Liver (tissue), 9 donors: ENCODE measurements around the gene PGM1. TPM values are rescaled to one million over a fixed set of nuclear protein-coding genes. Genes with fewer than 3 reads are reported as not detected.

Source experiments
- DNase-seq: peaks from one replicate; pipeline ENCODE4 v3.0.0-alpha.2; 2017; ENCODE audit warnings: low spot score
- H3K27ac ChIP-seq, 2 donors: one replicate each; pipeline ENCODE4 v1.7.0; 2013; ENCODE audit warnings: inconsistent platforms in 2 of 2, low read length in 2 of 2, control low read depth in 1 of 2, low read depth in 1 of 2, mild to moderate bottlenecking in 1 of 2
- H3K27me3 ChIP-seq, 4 donors: one replicate each; pipeline versions ENCODE4 v1.6.1 to v1.7.0; 2013; ENCODE audit warnings: low read length in 3 of 4, inconsistent platforms in 1 of 4, mild to moderate bottlenecking in 1 of 4, moderate library complexity in 1 of 4; ENCODE audit not compliant: control insufficient read depth in 4 of 4, insufficient read depth in 4 of 4
- H3K36me3 ChIP-seq, 4 donors: one replicate each; pipeline versions ENCODE4 v1.6.1 to v1.7.0; 2013; ENCODE audit warnings: low read length in 3 of 4, mild to moderate bottlenecking in 3 of 4, low read depth in 1 of 4, moderate library complexity in 1 of 4; ENCODE audit not compliant: control insufficient read depth in 4 of 4, insufficient read depth in 3 of 4
- H3K4me1 ChIP-seq, 4 donors: one replicate each; pipeline versions ENCODE4 v1.6.1 to v1.7.0; 2013; ENCODE audit warnings: low read length in 3 of 4, mild to moderate bottlenecking in 3 of 4, moderate library complexity in 1 of 4; ENCODE audit not compliant: control insufficient read depth in 4 of 4, insufficient read depth in 4 of 4
- H3K4me3 ChIP-seq, 3 donors: one replicate each; pipeline versions ENCODE4 v1.6.1 to v1.7.0; 2013; ENCODE audit warnings: low read length in 3 of 3, control low read depth in 1 of 3, low read depth in 1 of 3, mild to moderate bottlenecking in 1 of 3
- H3K9ac ChIP-seq, 2 donors: one replicate each; pipeline ENCODE4 v1.7.0; 2013; ENCODE audit warnings: low read length in 2 of 2, mild to moderate bottlenecking in 2 of 2, moderate library complexity in 2 of 2, control low read depth in 1 of 2, low read depth in 1 of 2
- H3K9me3 ChIP-seq, 4 donors: one replicate each; pipeline versions ENCODE4 v1.6.1 to v1.7.0; 2013; ENCODE audit warnings: low read length in 3 of 4; ENCODE audit not compliant: control insufficient read depth in 4 of 4
- EGR1 ChIP-seq, 2 donors: IDR thresholded peaks; 2 replicates each; pipeline ENCODE4 v1.6.1; 2016 to 2018; ENCODE audit warnings: antibody characterized with exemption in 2 of 2, low read depth in 2 of 2
- FOXA1 ChIP-seq: IDR thresholded peaks from 2 replicates; pipeline ENCODE4 v1.6.1; 2016; ENCODE audit warnings: antibody characterized with exemption
- FOXA2 ChIP-seq: IDR thresholded peaks from 2 replicates; pipeline ENCODE4 v1.6.1; 2016; ENCODE audit warnings: antibody characterized with exemption
- GABPA ChIP-seq, 2 donors: IDR thresholded peaks in 1 of 2; conservative IDR thresholded peaks in 1 of 2; 2 replicates each; pipeline ENCODE4 v1.6.1; 2016; ENCODE audit warnings: antibody characterized with exemption in 2 of 2, mild to moderate bottlenecking in 1 of 2, moderate library complexity in 1 of 2
- HNF4A ChIP-seq, 2 donors: conservative IDR thresholded peaks; 2 replicates each; pipeline ENCODE4 v1.6.1; 2016; ENCODE audit warnings: antibody characterized with exemption in 2 of 2, mild to moderate bottlenecking in 2 of 2
- HNF4G ChIP-seq: IDR thresholded peaks from 2 replicates; pipeline ENCODE4 v1.6.1; 2016; ENCODE audit warnings: antibody characterized with exemption
- JUND ChIP-seq, 2 donors: IDR thresholded peaks; 2 replicates each; pipeline ENCODE4 v1.6.1; 2016; ENCODE audit warnings: antibody characterized with exemption in 2 of 2
- NR2F2 ChIP-seq: IDR thresholded peaks from 2 replicates; pipeline ENCODE4 v1.6.1; 2016; ENCODE audit warnings: antibody characterized with exemption
- RAD21 ChIP-seq, 2 donors: IDR thresholded peaks; 2 replicates each; pipeline ENCODE4 v1.6.1; 2016; ENCODE audit warnings: antibody characterized with exemption in 2 of 2, mild to moderate bottlenecking in 2 of 2
- RXRA ChIP-seq, 2 donors: IDR thresholded peaks; 2 replicates each; pipeline ENCODE4 v1.6.1; 2017 to 2018; ENCODE audit warnings: antibody characterized with exemption in 2 of 2, mild to moderate bottlenecking in 1 of 2
- SP1 ChIP-seq: IDR thresholded peaks from 2 replicates; pipeline ENCODE4 v1.6.1; 2018; ENCODE audit warnings: antibody characterized with exemption, mild to moderate bottlenecking
- TAF1 ChIP-seq: conservative IDR thresholded peaks from 2 replicates; pipeline ENCODE4 v1.6.1; 2016; ENCODE audit warnings: antibody characterized with exemption, mild to moderate bottlenecking
- YY1 ChIP-seq: IDR thresholded peaks from 2 replicates; pipeline ENCODE4 v1.6.1; 2016; ENCODE audit warnings: antibody characterized with exemption, mild to moderate bottlenecking
- WGBS: extraction: QIAGEN DNeasy Blood & Tissue Kit; methylation state at CpG from one replicate; pipeline ENCODE4 v1.1.7; 2013; 5-methylcytosine and 5-hydroxymethylcytosine counted together
- polyA plus RNA-seq, 2 donors: library from polyadenylated mRNA; stranded (reverse) in 1 of 2; unstranded in 1 of 2; fragments of 200-250 nt in 1 of 2; fragments of >200 nt in 1 of 2; fragmentation: Nextera tagmentation in 1 of 2; extraction: Ambion mirVana in 1 of 2; gene quantifications; one replicate each; pipeline versions ENCODE4 v1.2.1 to v1.2.3, GENCODE V29; 2013 to 2015
- total RNA-seq, 2 donors: library from RNA; depleted of rRNA; stranded (reverse); fragments of >200 nt; gene quantifications; one replicate each; pipeline ENCODE4 v1.2.3, GENCODE V29; 2014
- TF ChIP-seq, protein P1 (sequence below): IDR thresholded peaks from 2 replicates; pipeline ENCODE4 v1.6.1; 2016; ENCODE audit warnings: antibody characterized with exemption
- TF ChIP-seq, protein P2 (sequence below): IDR thresholded peaks from 2 replicates; pipeline ENCODE4 v1.6.1; 2016; ENCODE audit warnings: antibody characterized with exemption
- TF ChIP-seq, protein P3 (sequence below): fragments of 150-350 bp; IDR thresholded peaks from 2 replicates; pipeline ENCODE4 v1.5.1; 2017; ENCODE audit warnings: improper control_type of control experiment, low read depth, low read length; ENCODE audit not compliant: missing input control
- TF ChIP-seq, protein P4 (sequence below): IDR thresholded peaks from 2 replicates; pipeline ENCODE4 v1.6.1; 2016; ENCODE audit warnings: antibody characterized with exemption, mild to moderate bottlenecking
- TF ChIP-seq, protein P5 (sequence below): IDR thresholded peaks from 2 replicates; pipeline ENCODE4 v1.6.1; 2016; ENCODE audit warnings: antibody characterized with exemption
- donor health status: healthy.
- donor health status: healthy.
- donor health status: healthy.
- donor health status: healthy.
- donor health status: healthy.

The PGM1 gene
- total and polyA plus RNA-seq, 4 donors, result 57.3 to 224 (median 120) TPM

DNA sequence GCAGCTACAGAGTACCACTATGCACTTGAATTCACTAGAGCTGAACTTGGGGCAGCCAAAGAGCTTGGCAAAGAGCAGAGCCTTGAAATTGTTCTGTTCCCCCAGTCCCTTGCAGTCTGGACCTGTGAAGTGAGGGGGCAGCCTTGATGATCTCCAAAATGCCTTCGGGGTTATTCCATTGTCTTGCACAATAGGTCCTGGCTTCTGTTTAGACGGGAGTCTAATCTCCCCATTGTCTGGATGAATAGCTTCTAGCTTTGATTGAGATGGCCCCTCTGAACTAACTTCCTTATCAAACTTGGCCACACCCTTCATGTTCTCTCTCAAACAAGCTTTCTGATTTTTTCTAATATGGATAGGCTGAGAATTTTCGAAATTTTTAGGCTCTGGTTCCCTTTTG lies 72.6 kb downstream of the PGM1 start:
- Histone ChIP-seq H3K36me3 (peaks cover 0 to 4% (median 3%) of the 10 kb centered on the region in 4 donors), H3K4me3 (no peak overlapping the region), H3K4me1 (no peaks in the 10 kb centered on the region), H3K9me3 (no peaks in the 10 kb centered on the region), H3K9ac (no peak overlapping the region), H3K27me3 (no peaks in the 10 kb centered on the region), H3K27ac (no peak overlapping the region)
- no peak for DNase-seq
- TF ChIP-seq, protein P1, sequence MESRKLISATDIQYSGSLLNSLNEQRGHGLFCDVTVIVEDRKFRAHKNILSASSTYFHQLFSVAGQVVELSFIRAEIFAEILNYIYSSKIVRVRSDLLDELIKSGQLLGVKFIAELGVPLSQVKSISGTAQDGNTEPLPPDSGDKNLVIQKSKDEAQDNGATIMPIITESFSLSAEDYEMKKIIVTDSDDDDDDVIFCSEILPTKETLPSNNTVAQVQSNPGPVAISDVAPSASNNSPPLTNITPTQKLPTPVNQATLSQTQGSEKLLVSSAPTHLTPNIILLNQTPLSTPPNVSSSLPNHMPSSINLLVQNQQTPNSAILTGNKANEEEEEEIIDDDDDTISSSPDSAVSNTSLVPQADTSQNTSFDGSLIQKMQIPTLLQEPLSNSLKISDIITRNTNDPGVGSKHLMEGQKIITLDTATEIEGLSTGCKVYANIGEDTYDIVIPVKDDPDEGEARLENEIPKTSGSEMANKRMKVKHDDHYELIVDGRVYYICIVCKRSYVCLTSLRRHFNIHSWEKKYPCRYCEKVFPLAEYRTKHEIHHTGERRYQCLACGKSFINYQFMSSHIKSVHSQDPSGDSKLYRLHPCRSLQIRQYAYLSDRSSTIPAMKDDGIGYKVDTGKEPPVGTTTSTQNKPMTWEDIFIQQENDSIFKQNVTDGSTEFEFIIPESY, result no peak
- TF ChIP-seq TAF1 (no peak), JUND (IDR thresholded peaks at IDR 0.05) (no peak), NR2F2 (no peak), HNF4A (conservative IDR thresholded peaks at IDR 0.05) (no peak), YY1 (no peak), FOXA2 (no peak), SP1 (no peak), FOXA1 (no peak), EGR1 (IDR thresholded peaks at IDR 0.05; ENCODE audit: low read depth in 2 of 2) (no peak), HNF4G (no peak), RAD21 (IDR thresholded peaks at IDR 0.05) (no peak), RXRA (IDR thresholded peaks at IDR 0.05) (no peak), GABPA (IDR thresholded peaks at IDR 0.05 in 1 of 2, conservative IDR thresholded peaks at IDR 0.05 in 1 of 2) (no peak)
- TF ChIP-seq, protein P2, sequence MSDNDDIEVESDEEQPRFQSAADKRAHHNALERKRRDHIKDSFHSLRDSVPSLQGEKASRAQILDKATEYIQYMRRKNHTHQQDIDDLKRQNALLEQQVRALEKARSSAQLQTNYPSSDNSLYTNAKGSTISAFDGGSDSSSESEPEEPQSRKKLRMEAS, result no peak
- TF ChIP-seq, protein P3, sequence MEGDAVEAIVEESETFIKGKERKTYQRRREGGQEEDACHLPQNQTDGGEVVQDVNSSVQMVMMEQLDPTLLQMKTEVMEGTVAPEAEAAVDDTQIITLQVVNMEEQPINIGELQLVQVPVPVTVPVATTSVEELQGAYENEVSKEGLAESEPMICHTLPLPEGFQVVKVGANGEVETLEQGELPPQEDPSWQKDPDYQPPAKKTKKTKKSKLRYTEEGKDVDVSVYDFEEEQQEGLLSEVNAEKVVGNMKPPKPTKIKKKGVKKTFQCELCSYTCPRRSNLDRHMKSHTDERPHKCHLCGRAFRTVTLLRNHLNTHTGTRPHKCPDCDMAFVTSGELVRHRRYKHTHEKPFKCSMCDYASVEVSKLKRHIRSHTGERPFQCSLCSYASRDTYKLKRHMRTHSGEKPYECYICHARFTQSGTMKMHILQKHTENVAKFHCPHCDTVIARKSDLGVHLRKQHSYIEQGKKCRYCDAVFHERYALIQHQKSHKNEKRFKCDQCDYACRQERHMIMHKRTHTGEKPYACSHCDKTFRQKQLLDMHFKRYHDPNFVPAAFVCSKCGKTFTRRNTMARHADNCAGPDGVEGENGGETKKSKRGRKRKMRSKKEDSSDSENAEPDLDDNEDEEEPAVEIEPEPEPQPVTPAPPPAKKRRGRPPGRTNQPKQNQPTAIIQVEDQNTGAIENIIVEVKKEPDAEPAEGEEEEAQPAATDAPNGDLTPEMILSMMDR, result no peak
- TF ChIP-seq, protein P4, sequence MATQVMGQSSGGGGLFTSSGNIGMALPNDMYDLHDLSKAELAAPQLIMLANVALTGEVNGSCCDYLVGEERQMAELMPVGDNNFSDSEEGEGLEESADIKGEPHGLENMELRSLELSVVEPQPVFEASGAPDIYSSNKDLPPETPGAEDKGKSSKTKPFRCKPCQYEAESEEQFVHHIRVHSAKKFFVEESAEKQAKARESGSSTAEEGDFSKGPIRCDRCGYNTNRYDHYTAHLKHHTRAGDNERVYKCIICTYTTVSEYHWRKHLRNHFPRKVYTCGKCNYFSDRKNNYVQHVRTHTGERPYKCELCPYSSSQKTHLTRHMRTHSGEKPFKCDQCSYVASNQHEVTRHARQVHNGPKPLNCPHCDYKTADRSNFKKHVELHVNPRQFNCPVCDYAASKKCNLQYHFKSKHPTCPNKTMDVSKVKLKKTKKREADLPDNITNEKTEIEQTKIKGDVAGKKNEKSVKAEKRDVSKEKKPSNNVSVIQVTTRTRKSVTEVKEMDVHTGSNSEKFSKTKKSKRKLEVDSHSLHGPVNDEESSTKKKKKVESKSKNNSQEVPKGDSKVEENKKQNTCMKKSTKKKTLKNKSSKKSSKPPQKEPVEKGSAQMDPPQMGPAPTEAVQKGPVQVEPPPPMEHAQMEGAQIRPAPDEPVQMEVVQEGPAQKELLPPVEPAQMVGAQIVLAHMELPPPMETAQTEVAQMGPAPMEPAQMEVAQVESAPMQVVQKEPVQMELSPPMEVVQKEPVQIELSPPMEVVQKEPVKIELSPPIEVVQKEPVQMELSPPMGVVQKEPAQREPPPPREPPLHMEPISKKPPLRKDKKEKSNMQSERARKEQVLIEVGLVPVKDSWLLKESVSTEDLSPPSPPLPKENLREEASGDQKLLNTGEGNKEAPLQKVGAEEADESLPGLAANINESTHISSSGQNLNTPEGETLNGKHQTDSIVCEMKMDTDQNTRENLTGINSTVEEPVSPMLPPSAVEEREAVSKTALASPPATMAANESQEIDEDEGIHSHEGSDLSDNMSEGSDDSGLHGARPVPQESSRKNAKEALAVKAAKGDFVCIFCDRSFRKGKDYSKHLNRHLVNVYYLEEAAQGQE, result no peak
- TF ChIP-seq, protein P5, sequence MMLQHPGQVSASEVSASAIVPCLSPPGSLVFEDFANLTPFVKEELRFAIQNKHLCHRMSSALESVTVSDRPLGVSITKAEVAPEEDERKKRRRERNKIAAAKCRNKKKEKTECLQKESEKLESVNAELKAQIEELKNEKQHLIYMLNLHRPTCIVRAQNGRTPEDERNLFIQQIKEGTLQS, result no peak
- 84% methylated on average over 3 of the region's 3 CpGs for WGBS
